CD4-positive, alpha-beta T cell treated with Interleukin-2 at 100 ng/mL for 4 hours (primary cell): Measurements from ENCODE around the gene PRKACA.
"Not testable (repeated sequence)": the region's sequence is repeated elsewhere in the genome, so short reads cannot be mapped to it uniquely, and the experiment has no call there.

ENCODE experiments used
- DNase-seq: peaks from one replicate; pipeline ENCODE4 v3.0.0-alpha.2; 2020; ENCODE audit warnings: low spot score

Gene PRKACA

GRCh38 chr19:14066134-14066533 lies 51.4 kb downstream of the PRKACA start:
- DNase-seq = no peak

DNA sequence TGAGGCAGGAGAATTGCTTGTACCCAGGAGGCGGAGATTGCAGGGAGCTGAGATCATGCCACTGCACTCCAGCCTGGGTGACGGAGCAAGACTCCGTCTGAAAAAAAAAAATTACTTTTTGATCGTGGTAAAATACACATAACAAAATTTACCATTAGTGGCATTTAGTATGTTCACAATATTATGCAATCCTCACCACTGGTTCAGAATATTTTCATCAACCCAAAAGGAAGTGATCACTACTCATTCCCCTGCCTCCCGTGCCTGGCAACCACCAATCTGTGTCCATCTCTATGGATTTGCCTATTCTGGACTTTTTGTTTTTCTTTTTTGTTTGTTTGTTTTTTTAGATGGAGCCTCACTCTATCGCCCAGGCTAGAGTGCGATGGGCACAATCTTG lies 54.5 kb downstream of the PRKACA start:
- no peak for DNase-seq

GRCh38 chr19:14062558-14062855 lies 55.1 kb downstream of the PRKACA start:
- DNase-seq = no peak

- no peak for DNase-seq
Measured at GRCh38 chr19:14061751-14062557, 55.6 kb downstream of the PRKACA start, which contains the start of gene PALM3. TSS of gene PALM3 (minus strand) at chr19:14062076. CDS start at chr19:14061980, 96 bp downstream.

DNA sequence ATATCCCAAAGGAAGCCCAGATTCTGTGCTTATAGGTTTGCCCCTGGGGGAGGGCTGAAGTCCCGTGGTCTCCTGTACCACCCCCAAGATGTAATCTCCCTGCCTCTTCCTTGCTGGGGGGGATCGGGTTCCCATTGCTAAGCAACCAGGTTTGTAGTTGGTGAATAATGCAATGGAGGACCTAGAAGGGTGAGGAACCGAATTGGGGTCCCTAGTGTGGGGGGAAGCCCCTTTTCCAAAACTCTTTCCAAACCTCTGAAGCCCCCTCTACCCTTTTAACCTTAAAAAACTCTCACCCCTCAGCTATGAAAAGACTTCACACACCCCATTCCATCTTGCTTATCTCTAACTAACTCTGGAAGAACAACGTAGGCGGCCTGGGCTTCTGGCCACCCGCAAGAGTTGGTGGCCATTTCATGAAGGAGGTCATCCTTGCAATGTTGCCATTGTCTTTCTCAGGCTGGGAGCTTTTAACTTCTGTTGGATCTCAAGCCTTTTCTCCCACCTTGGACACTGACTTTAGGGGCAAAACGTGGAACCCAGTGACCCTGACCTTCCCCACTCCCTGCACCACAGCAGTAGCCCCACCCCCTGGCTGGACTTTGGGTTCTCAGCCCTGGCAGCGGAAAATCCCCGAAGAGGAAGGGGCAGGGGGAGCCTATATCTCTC lies 56.3 kb downstream of the PRKACA start:
- DNase-seq = no peak

DNA sequence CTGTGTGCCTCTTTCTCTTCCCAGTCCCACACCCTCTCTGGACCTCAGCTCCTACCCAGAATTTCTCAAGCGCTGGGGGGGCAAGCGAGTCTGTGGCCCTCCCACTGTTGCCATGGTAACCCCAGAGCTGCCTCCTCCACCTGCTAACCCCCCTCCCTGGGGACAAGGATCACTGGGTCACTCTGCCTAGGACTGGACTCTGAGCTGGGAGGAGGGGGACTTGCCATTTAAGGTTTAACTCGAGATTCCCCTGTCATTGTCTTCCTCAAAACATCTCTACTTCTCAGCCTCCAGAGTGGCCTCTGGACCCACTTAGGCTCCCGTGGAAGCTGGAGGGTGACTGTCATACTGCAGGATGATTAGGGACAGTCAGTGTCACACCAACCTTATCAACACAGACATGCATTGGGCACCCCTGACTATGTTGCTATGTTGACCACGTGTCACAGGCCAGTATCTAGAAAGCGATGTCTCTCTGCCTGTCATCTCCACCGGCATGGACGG lies 57.9 kb downstream of the PRKACA start:
- no peak for DNase-seq

DNA sequence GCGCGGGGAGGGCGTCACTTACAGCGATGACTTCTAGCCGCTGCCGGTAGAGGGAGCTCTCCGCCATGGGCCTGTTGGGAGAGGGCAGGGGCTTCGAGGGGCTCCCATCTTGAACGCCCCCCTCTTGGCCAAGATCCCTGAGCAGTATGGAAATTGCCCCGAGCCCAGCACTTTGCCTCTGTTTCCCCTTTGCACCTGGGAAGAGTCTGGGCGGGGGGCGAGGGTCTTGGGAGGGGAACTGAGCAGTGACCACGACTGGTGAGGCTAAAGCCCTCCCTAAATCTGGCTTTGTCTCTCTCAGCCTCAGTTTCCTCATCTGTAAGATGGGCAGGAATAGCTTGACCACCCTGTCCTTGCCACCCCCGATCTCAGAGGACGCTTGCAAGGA lies 58.5 kb downstream of the PRKACA start:
- peak; percentile 44 for DNase-seq

- no peak for DNase-seq
Measured at GRCh38 chr19:14058182-14059092, 59.1 kb downstream of the PRKACA start.

DNA sequence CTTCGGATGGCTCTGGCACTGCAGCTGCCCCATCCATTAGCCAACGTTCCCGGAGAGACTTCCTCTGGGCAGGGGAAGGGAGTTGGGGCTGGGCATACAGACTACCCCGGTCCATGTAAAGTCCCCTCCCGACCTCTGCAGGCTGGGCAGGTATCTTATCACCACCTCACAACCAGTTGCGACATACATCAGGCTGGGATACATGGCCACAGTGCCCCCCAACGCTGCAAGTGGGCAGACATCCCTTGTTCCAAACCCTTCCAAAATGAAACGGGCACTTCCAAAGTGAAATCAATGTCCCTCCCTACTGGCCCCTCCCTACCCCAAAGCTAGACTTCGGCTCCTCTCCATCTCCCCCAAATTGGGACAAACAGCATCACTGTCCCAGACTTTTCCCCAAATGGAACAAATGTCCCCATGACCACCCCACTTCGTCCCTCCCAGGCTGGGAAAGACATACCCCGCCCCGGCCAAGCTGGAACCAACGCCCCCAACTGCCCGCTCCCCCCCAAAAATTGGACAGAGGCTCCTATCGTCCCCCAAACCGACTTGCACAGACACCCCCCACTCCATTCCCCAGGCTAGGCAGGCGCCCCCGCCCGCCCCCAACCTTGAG lies 60.7 kb downstream of the PRKACA start:
- no peak for DNase-seq

DNA sequence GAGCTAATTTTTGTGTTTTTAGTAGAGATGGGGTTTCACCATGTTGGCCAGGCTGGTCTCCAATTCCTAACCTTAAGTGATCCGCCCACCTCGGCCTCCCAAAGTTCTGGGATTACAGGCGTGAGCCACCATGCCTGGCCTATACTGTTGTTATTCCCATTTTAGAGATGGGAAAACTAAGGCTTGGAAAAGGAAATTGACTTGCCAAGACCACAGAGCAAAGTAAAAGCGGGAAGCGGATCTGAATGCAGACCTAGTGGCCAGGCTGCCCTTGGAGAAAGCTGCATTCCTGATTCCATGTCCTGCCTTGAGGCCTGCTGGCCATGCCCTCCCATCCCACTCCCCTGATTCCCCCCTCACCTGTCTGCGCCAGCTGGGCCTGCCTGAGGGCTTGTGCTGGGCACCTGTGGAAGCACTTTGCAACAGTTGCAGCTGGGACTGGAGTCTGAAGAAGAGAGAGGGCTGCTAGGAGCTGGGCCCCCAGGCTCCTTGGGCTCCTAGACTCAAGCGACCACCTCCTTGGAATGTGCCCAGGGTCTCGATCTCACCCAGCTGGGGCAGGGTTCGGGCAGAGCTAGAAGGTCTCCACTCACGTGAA lies 61.4 kb downstream of the PRKACA start:
- no peak for DNase-seq

DNA sequence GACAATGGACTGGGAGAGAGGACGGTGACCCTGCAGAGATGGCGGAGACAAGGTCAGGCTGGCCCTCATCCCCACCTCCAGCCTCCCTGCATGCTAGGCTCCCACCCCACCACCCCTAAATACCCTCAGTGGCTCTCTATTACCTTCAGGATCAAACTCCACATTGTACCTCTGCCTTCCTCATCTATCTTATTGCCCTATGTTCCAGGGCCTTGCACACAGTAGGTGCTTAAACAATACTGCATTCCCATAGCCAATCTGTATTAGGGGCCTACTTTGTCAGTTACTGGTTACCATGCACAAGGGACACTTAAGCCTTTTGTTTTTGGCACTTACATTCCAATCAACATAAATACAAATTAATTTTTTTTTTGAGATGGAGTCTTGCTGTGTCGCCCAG lies 62.2 kb downstream of the PRKACA start:
- no peak for DNase-seq

DNA sequence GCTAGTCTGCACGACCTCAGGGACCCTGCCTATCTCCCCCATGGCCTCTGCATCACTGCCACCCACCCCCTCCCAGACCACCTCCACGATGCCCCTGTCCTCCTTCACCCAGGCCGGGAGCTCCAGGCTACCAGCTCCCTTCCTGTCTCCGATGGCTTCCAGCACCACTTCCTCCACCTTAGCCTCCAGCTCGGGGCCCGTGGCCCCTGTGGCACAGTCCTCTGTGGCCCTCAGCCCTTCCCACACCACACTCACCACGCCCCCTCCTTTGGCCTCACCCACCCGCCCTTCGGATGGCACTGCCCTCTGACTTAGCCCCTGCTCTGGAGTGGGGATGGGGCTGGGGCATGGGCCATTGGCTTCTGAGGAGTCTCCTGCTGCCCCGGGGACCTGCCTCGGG lies 62.8 kb downstream of the PRKACA start:
- DNase-seq = no peak

GRCh38 chr19:14054099-14054498 lies 63.5 kb downstream of the PRKACA start:
- DNase-seq = no peak

- DNase-seq = no peak
Measured at GRCh38 chr19:14053500-14053899, 64.1 kb downstream of the PRKACA start.

- DNase-seq = no peak
Measured at GRCh38 chr19:14053032-14053431, 64.5 kb downstream of the PRKACA start.

GRCh38 chr19:14052470-14052869 lies 65.1 kb downstream of the PRKACA start:
- no peak for DNase-seq

GRCh38 chr19:14051980-14052379 lies 65.6 kb downstream of the PRKACA start:
- no peak for DNase-seq

- not testable (repeated sequence) for DNase-seq
Measured at GRCh38 chr19:14050961-14051360, 66.6 kb downstream of the PRKACA start.

- DNase-seq = no peak
Measured at GRCh38 chr19:14050512-14050911, 67.0 kb downstream of the PRKACA start.

DNA sequence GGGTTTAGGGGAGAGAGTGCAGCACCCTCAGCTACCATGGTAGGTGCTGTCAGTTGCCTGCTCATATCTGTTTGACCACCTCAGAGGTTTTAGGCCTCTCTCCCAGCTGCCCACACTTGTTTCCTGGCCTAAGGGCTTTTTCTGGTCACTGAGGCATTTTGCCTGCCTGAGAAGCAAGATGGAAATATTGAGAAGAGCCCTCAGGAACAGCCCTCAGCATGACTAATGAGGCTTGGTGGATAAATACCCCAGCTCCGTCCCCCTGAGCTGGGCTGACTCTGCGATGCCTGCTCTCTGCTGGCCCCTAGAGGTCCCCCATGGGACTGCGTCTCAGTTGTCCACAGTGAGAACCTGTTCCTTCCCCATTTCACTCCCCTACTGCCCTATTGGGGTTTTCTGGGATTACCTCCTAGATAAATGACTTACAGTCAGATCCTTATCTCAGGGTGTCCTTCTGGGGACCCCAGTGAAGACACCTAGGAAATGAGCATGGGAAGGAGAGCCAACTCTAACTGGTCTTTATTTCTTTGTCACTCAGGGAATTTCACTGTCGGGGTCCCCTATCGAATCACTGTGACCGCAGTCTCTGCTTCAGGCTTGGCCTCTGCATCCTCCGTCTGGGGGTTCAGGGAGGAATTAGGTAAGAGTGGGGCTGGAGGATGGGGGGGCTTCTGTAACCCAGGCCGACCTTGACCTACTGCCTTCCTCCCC lies 69.0 kb downstream of the PRKACA start:
- DNase-seq = peak; percentile 81

GRCh38 chr19:14047866-14048265 lies 69.7 kb downstream of the PRKACA start:
- not testable (repeated sequence) for DNase-seq
